ENCODE data around the gene TMPRSS4.

DNA sequence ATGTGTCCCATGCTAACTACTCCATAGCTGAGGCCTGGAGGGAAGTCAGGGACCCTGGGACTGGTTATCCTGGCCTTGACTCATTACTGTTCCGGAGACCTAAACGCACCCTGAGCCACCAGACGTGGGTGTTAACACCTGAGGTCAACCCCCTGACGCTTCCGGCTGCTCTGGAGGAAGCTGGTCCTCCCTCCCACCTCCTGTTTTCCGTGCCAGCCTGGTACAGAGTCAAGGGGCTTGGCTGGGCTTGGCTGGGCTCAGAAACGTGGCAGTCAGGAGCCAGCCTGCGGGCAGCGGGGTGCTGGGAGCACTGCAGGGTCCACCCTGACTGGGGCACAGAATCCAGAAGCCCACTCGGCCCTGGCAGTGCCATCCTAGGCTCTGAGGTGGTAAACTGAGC, 2.6 kb downstream of the TMPRSS4 start:
- TF ChIP-seq, protein P1, sequence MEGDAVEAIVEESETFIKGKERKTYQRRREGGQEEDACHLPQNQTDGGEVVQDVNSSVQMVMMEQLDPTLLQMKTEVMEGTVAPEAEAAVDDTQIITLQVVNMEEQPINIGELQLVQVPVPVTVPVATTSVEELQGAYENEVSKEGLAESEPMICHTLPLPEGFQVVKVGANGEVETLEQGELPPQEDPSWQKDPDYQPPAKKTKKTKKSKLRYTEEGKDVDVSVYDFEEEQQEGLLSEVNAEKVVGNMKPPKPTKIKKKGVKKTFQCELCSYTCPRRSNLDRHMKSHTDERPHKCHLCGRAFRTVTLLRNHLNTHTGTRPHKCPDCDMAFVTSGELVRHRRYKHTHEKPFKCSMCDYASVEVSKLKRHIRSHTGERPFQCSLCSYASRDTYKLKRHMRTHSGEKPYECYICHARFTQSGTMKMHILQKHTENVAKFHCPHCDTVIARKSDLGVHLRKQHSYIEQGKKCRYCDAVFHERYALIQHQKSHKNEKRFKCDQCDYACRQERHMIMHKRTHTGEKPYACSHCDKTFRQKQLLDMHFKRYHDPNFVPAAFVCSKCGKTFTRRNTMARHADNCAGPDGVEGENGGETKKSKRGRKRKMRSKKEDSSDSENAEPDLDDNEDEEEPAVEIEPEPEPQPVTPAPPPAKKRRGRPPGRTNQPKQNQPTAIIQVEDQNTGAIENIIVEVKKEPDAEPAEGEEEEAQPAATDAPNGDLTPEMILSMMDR (IDR thresholded peaks at IDR 0.05; ENCODE audit: low read depth, low read length): no peak
- no peak for TF ChIP-seq MYC (IDR thresholded peaks at IDR 0.05; ENCODE audit: low read depth, low read length)
- TF ChIP-seq POLR2A (IDR thresholded peaks at IDR 0.05; ENCODE audit: extremely low read depth, insufficient read length): no peak
